GM23338 (cell line): Measurements from ENCODE around the gene CNOT10. TPM values are rescaled to one million over a fixed set of nuclear protein-coding genes. Genes with fewer than 3 reads are reported as not detected.
A peak's percentile ranks its signal among the peaks of the same experiment; 100 is the strongest.
"Not testable (repeated sequence)": the region's sequence is repeated elsewhere in the genome, so short reads cannot be mapped to it uniquely, and the experiment has no call there.

Experiments
- ATAC-seq: fragments of 200-7000 bp; cut with Tn5 transposase; 3 replicates; pipeline ENCODE4 v1.9.1; 2020
- DNase-seq: peaks from one replicate; pipeline ENCODE4 v3.0.0-alpha.2; 2015; ENCODE audit warnings: low spot score
- H2AFZ ChIP-seq: fragments of 200-600 bp; sonication (generic); 2 replicates; pipeline ENCODE4 v1.8.0; 2016; ENCODE audit warnings: antibody characterized with exemption, mild to moderate bottlenecking, moderate library complexity
- H3F3A ChIP-seq: fragments of 200-600 bp; sonication (generic); replicated peaks from 2 replicates; pipeline ENCODE4 v1.8.0; 2017; ENCODE audit warnings: antibody characterized with exemption, mixed run types, low read depth
- H3K27ac ChIP-seq: fragments of 200-600 bp; sonication (generic); 2 replicates; pipeline ENCODE4 v1.6.1; 2016; ENCODE audit warnings: low read depth
- H3K27me3 ChIP-seq: fragments of 200-600 bp; sonication (generic); 2 replicates; pipeline ENCODE4 v1.8.0; 2016; ENCODE audit warnings: mild to moderate bottlenecking, mixed run types, moderate library complexity; ENCODE audit not compliant: insufficient read depth
- H3K36me3 ChIP-seq: fragments of 200-600 bp; sonication (generic); 2 replicates; pipeline ENCODE4 v1.8.0; 2016; ENCODE audit warnings: mild to moderate bottlenecking; ENCODE audit not compliant: insufficient read depth
- H3K4me1 ChIP-seq: fragments of 200-600 bp; sonication (generic); 2 replicates; pipeline ENCODE4 v1.8.0; 2016; ENCODE audit warnings: mild to moderate bottlenecking, moderate library complexity; ENCODE audit not compliant: insufficient read depth
- H3K4me2 ChIP-seq: fragments of 200-600 bp; sonication (generic); 2 replicates; pipeline ENCODE4 v1.7.1; 2017; ENCODE audit warnings: mixed run types
- H3K4me3 ChIP-seq: fragments of 200-600 bp; sonication (generic); 2 replicates; pipeline ENCODE4 v1.6.1; 2016; ENCODE audit warnings: mixed run types
- H3K79me2 ChIP-seq: fragments of 200-600 bp; sonication (generic); replicated peaks from 2 replicates; pipeline ENCODE4 v1.8.0; 2017; ENCODE audit warnings: mild to moderate bottlenecking; ENCODE audit not compliant: insufficient read depth
- H3K9me2 ChIP-seq: fragments of 200-600 bp; sonication (generic); 2 replicates; pipeline ENCODE4 v1.8.0; 2017; ENCODE audit not compliant: insufficient read depth
- H4K20me1 ChIP-seq: fragments of 200-600 bp; sonication (generic); replicated peaks from 2 replicates; pipeline ENCODE4 v1.8.0; 2017; ENCODE audit warnings: mild to moderate bottlenecking; ENCODE audit not compliant: insufficient read depth
- H3K27ac Mint-ChIP-seq: 2 replicates; pipeline ENCODE4 v1.8.0; 2020; ENCODE audit warnings: inconsistent platforms, mild to moderate bottlenecking, moderate library complexity, mixed read lengths
- H3K27me3 Mint-ChIP-seq: 3 replicates; pipeline ENCODE4 v1.8.0; 2022; ENCODE audit warnings: low read depth, mild to moderate bottlenecking, moderate library complexity, mixed read lengths, inconsistent platforms; ENCODE audit not compliant: insufficient read depth, poor library complexity
- H3K36me3 Mint-ChIP-seq: 3 replicates; pipeline ENCODE4 v1.8.0; 2021; ENCODE audit warnings: low read depth, mild to moderate bottlenecking, inconsistent platforms, moderate library complexity, mixed read lengths
- H3K4me1 Mint-ChIP-seq: 3 replicates; pipeline ENCODE4 v1.8.0; 2020; ENCODE audit warnings: mild to moderate bottlenecking, inconsistent platforms, mixed read lengths
- H3K4me3 Mint-ChIP-seq: 3 replicates; pipeline ENCODE4 v1.8.0; 2021; ENCODE audit warnings: moderate library complexity, mild to moderate bottlenecking, inconsistent platforms, mixed read lengths
- H3K9me3 Mint-ChIP-seq: 3 replicates; pipeline ENCODE4 v1.8.0; 2020; ENCODE audit warnings: moderate library complexity, mild to moderate bottlenecking, inconsistent platforms, mixed read lengths
- CREB1 ChIP-seq: fragments of 250-450 bp; sonication (Bioruptor Pico); IDR thresholded peaks from 2 replicates; pipeline ENCODE4 v1.5.0; 2020; ENCODE audit warnings: low read depth, mild to moderate bottlenecking, moderate library complexity
- EZH2 ChIP-seq: fragments of 200-600 bp; sonication (generic); IDR thresholded peaks from one replicate; pipeline ENCODE4 v1.8.0; 2017; ENCODE audit warnings: antibody characterized with exemption, mild to moderate bottlenecking, low read depth; ENCODE audit not compliant: unreplicated experiment
- EZH2phosphoT487 ChIP-seq: fragments of 200-600 bp; sonication (generic); IDR thresholded peaks from one replicate; pipeline ENCODE4 v1.8.1; 2018; ENCODE audit warnings: antibody characterized with exemption; ENCODE audit not compliant: unreplicated experiment
- JUNB ChIP-seq: IDR thresholded peaks from one replicate; pipeline ENCODE4 v1.6.1; 2016; ENCODE audit warnings: antibody characterized with exemption; ENCODE audit not compliant: unreplicated experiment
- NANOG ChIP-seq: IDR thresholded peaks from 2 replicates; pipeline ENCODE4 v1.6.1; 2016; ENCODE audit warnings: antibody characterized with exemption, borderline replicate concordance
- POLR2AphosphoS5 ChIP-seq: IDR thresholded peaks from 2 replicates; pipeline ENCODE4 v1.6.1; 2016; ENCODE audit warnings: antibody characterized with exemption, low read depth
- REST ChIP-seq: IDR thresholded peaks from one replicate; pipeline ENCODE4 v1.6.1; 2018; ENCODE audit warnings: antibody characterized with exemption; ENCODE audit not compliant: unreplicated experiment
- ZNF114 ChIP-seq: fragments of 250-450 bp; sonication (Bioruptor Pico); IDR thresholded peaks from 2 replicates; pipeline ENCODE4 v1.5.0; 2020; ENCODE audit warnings: mild to moderate bottlenecking, moderate library complexity
- ZNF331 ChIP-seq: fragments of 250-450 bp; sonication (Bioruptor Pico); IDR thresholded peaks from 2 replicates; pipeline ENCODE4 v1.5.0; 2020; ENCODE audit warnings: low read depth, mild to moderate bottlenecking, moderate library complexity
- ZNF462 ChIP-seq: fragments of 250-450 bp; sonication (Bioruptor Pico); IDR thresholded peaks from 2 replicates; pipeline ENCODE4 v1.5.0; 2020; ENCODE audit warnings: mild to moderate bottlenecking, moderate library complexity
- polyA plus RNA-seq: library from polyadenylated mRNA; unstranded; fragments of >200 nt; fragmentation: Nextera tagmentation; extraction: Ambion mirVana; gene quantifications from 2 replicates; pipeline ENCODE4 v1.2.1, GENCODE V29; 2016
- total RNA-seq: library from RNA; depleted of rRNA; stranded (reverse); fragments of >200 nt; shearing (Covaris generic); gene quantifications from 2 replicates; pipeline ENCODE4 v1.2.3, GENCODE V29; 2014

The CNOT10 gene
- total and polyA plus RNA-seq, 2 experiments from 2014 or later: 27.2 to 46.9 TPM

- H3K4me3 Mint-ChIP-seq: peak overlapping the region; percentile 67
These were observed 96.9 kb downstream of the CNOT10 start for GRCh38 chr3:32781969-32782270.

GRCh38 chr3:32782407-32782806, 97.4 kb downstream of the CNOT10 start:
- Histone ChIP-seq H4K20me1 (no peaks in the 10 kb centered on the region), H2AFZ (no peak overlapping the region), H3K36me3 (no peaks in the 10 kb centered on the region), H3K4me3 (peak overlapping the region; percentile 72), H3K27me3 (no peaks in the 10 kb centered on the region), H3K9me2 (no peaks in the 10 kb centered on the region), H3K79me2 (peaks cover 60% of the 10 kb centered on the region), H3F3A (peaks cover 35% of the 10 kb centered on the region), H3K27ac (peak overlapping the region; percentile 88), H3K4me2 (peak overlapping the region; percentile 94), H3K4me1 (peaks cover 34% of the 10 kb centered on the region)
- Mint-ChIP-seq H3K36me3 (peaks cover 19% of the 10 kb centered on the region), H3K4me3 (peak overlapping the region; percentile 67), H3K27me3 (peaks cover 22% of the 10 kb centered on the region), H3K9me3 (no peaks in the 10 kb centered on the region; the same call in 2 of the 3 replicates), H3K4me1 (peaks cover 48% of the 10 kb centered on the region), H3K27ac (peak overlapping the region; percentile 5; the same call in 1 of the 2 replicates)
- DNase-seq: no peak
- TF ChIP-seq JUNB (no peak), NANOG (no peak), EZH2 (no peak), CREB1 (CRISPR knock-in tag) (no peak), EZH2phosphoT487 (no peak), ZNF331 (CRISPR knock-in tag) (no peak), ZNF462 (CRISPR knock-in tag) (no peak), POLR2AphosphoS5 (no peak), ZNF114 (CRISPR knock-in tag) (no peak), REST (no peak)
- ATAC-seq: no peak; the same call in 2 of the 3 replicates

More at GRCh38 chr3:32781969-32782270, 96.9 kb downstream of the CNOT10 start:
- Histone ChIP-seq H3K4me3 (peak overlapping the region; percentile 72), H3K4me1 (peaks cover 39% of the 10 kb centered on the region), H3K79me2 (peaks cover 58% of the 10 kb centered on the region), H3K4me2 (peak overlapping the region; percentile 94), H3K27ac (peak overlapping the region; percentile 88), H3F3A (peaks cover 35% of the 10 kb centered on the region)
- H3K36me3 Mint-ChIP-seq: peaks cover 16% of the 10 kb centered on the region
- H3K9me3 Mint-ChIP-seq, H3K36me3 ChIP-seq, H2AFZ ChIP-seq, DNase-seq, ATAC-seq, H4K20me1 ChIP-seq, H3K9me2 ChIP-seq, H3K27me3 ChIP-seq: not testable (repeated sequence)
- peaks cover 22% of the 10 kb centered on the region for H3K27me3 Mint-ChIP-seq
- H3K4me1 Mint-ChIP-seq: peaks cover 51% of the 10 kb centered on the region
- H3K27ac Mint-ChIP-seq: peak overlapping the region; percentile 5
